ENCODE results near the gene PAX5.

GRCh38 chr9:37038302-37038942 is 4.4 kb upstream of the PAX5 start:
- no peak for TF ChIP-seq FOXK2 (IDR thresholded peaks at IDR 0.05)
- no peak for TF ChIP-seq TARDBP (IDR thresholded peaks at IDR 0.05)
- no peak for TF ChIP-seq ELF4 (IDR thresholded peaks at IDR 0.05)
- no peak for TF ChIP-seq SP1 (IDR thresholded peaks at IDR 0.05)
- no peak for TF ChIP-seq LEF1 (IDR thresholded peaks at IDR 0.05; ENCODE audit: borderline replicate concordance)
